GM18499 (cell line): ENCODE measurements around the gene MIEF1.
"Not testable (repeated sequence)": the region's sequence is repeated elsewhere in the genome, so short reads cannot be mapped to it uniquely, and the experiment has no call there.

Experiments used
- ATAC-seq: cut with Tn5 transposase; IDR thresholded peaks from one replicate; pipeline ENCODE4 v1.9.1; 2021; ENCODE audit warnings: moderate number of reproducible peaks; ENCODE audit not compliant: insufficient read depth, unreplicated experiment

MIEF1 gene

GRCh38 chr22:39511226-39511625, 9.1 kb downstream of the MIEF1 start:
- no peak for ATAC-seq

DNA sequence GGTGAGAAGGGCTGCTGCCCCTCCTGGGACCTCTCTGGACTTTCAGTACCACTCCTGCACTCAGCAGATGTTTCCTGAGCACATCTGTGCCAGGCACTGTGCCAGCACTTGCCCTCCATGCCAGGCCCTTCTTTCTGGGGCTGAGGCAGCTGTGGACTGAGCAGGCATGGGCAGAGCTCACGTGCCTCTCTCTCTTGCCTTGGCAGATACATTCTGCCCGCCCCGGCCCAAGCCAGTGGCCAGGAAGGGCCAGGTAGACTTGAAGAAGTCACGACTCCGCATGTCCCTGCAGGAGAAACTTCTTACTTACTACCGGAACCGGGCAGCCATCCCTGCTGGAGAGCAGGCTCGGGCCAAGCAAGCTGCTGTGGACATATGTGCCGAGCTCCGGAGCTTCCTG, 9.9 kb downstream of the MIEF1 start:
- ATAC-seq, result no peak

DNA sequence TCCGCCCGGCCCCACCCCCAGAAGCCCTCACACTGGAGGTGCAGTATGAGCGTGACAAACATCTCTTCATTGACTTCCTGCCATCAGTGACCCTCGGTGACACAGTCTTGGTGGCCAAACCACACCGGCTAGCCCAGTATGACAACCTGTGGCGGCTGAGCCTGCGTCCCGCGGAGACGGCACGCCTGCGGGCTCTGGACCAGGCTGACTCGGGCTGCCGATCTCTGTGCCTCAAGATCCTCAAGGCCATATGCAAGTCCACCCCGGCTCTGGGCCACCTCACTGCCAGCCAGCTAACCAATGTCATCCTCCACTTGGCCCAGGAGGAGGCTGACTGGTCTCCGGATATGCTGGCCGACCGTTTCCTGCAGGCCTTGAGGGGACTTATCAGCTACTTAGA, 11.7 kb downstream of the MIEF1 start:
- no peak for ATAC-seq

DNA sequence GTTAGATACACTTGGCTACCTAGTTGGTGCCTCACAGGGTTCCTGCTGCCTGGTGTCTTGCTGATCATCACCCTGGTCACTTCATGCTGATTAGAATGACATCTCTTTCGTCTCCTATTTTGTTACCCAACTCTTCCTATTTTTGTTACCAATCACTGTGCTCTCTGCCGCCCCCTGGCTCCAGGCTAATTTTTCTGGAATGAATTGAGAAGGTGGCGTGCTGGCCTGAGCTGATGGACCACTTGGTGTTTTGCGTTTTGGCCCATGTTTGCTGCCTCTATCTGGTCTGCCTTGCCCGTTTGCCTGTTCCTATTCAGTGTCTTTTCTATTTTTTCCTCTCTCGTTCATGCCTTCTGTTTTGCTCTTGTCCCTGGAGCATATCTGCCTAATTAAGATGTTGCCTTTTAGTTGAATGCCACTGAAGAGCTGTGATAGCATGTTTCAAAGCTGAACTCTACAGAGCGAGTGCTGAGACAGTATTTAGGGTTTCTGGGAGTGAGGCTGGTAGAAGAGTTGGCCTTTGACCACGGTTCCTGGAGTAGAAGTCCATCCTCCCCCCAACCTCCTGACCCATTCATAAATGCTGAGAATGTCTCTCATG, 12.4 kb downstream of the MIEF1 start:
- ATAC-seq, result no peak

- ATAC-seq, result no peak
These were observed 13.4 kb downstream of the MIEF1 start for GRCh38 chr22:39515266-39516050.

DNA sequence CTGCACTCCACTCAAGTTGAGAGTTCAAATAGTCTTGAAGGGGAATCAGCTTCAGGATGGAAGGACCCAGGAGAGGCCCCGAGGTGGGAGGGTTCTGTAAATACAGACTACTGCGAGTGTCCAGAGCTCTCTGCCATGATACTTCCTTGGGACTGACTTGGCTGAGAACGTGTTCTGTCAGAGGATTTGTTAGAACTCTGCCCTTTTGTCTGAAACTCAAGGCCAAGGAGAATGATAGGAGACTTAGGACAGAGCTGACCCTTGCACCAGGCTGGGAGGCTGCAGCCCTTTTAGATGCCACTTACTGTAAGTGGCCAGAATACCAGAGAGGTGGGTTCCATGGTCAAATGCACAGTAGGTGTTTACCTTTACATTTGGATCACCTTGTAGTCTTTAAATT, 15.4 kb downstream of the MIEF1 start:
- no peak for ATAC-seq

DNA sequence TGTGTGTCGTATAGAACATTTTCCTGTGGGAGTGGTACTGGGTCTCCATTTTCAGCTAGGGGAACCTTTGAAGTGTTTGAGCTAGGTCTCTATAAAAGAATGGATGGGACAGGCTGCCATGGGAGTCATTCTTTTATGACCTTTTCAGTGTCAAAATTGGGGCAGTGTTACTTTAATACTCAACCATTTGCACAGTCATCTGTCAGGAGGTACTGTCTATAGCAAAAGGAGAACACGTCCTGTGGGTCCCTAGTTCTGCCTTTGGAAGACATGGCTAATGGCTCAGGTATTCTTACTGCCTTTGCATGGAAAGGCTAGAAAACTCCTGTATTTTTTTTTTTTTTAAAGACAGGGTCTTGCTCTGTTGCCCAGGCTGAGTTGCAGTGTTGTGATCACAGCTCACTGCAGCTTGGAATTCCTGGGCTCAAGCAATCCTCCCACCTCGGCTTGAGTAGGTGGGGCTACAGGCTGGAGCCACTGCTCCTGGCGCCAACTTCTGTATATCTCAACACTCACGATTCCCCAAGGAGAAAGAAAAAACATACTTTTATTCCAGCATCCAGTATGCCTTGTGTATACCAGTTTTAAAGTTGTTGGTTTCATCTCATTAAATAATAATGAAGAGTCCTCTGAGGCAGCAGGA, 16.2 kb downstream of the MIEF1 start:
- no peak for ATAC-seq

DNA sequence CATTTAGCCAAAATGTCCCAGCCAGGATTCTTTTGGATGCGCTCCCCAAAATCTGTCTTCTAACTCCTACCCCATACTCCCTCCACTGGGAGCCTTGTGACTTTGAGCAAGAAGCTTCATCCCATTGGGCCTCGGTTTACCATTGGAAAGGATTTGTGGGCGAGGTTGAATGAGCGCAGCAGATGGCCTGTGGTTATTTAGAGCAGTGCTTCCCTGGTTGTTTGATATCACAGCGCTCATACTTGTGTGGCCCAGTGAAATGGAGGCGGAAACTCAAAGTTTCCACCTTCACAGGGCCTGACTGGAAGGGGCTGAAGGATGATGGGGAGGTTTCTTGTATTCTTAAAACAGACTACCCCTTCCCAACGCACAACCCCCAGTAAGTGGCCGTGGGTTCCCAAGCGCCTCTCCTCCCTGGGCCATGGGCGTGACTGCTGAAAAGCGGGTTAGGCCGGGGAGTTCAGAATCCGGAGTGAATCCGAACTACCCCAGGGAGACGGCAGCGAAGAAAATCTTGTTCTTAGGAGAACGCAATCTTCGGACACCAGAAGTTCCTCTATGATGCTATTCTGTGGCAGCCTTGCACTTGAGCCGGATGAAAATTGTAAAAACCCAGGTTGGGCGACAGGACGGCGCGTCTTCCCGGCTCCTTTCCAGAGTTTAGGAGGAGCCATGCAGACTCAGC, 17.0 kb downstream of the MIEF1 start:
- no peak for ATAC-seq

DNA sequence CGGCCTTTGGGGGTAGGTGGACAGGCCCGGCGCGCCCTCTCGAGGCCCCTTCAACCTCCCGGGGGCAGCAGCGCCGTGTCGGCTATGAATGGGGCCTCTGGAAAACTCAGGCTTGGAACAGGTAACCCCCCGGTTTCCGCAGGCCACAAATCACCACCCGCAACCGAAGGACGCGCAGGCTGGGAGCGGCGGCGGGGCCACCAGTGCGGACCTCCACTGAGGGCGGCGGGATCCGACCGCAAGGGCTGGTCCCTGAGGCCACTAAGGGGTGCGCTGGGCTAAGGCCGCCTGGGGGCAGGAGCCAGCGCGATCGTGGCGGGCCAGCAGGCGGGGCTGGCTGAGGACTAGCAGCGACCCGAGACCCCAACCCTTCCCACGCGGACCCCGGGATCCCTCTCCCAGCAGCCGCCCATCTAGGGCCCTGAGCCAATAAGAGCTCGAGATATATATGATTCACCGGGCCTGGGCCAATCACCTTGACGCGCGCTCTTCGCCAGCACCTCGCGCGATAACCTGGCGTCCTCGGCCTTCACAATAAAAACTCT, 17.7 kb downstream of the MIEF1 start:
- peak; percentile 47 for ATAC-seq

GRCh38 chr22:39520226-39521105, 18.4 kb downstream of the MIEF1 start, which contains the start of gene ATF4:
TSS of gene ATF4 (plus strand) at chr22:39520562. CDS start at chr22:39521446, 884 bp downstream.
- ATAC-seq, result peak; percentile 27

DNA sequence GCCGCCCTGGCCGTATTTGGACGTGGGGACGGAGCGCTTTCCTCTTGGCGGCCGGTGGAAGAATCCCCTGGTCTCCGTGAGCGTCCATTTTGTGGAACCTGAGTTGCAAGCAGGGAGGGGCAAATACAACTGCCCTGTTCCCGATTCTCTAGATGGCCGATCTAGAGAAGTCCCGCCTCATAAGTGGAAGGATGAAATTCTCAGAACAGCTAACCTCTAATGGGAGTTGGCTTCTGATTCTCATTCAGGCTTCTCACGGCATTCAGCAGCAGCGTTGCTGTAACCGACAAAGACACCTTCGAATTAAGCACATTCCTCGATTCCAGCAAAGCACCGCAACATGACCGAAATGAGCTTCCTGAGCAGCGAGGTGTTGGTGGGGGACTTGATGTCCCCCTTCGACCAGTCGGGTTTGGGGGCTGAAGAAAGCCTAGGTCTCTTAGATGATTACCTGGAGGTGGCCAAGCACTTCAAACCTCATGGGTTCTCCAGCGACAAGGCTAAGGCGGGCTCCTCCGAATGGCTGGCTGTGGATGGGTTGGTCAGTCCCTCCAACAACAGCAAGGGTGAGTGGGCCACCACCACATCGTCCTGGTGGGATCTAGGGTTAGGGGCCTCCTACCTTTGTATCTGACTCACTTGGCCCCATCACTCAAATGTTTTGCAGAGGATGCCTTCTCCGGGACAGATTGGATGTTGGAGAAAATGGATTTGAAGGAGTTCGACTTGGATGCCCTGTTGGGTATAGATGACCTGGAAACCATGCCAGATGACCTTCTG, 19.2 kb downstream of the MIEF1 start:
- not testable (repeated sequence) for ATAC-seq

DNA sequence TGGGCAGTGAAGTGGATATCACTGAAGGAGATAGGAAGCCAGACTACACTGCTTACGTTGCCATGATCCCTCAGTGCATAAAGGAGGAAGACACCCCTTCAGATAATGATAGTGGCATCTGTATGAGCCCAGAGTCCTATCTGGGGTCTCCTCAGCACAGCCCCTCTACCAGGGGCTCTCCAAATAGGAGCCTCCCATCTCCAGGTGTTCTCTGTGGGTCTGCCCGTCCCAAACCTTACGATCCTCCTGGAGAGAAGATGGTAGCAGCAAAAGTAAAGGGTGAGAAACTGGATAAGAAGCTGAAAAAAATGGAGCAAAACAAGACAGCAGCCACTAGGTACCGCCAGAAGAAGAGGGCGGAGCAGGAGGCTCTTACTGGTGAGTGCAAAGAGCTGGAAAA, 20.0 kb downstream of the MIEF1 start:
- ATAC-seq, result not testable (repeated sequence)

DNA sequence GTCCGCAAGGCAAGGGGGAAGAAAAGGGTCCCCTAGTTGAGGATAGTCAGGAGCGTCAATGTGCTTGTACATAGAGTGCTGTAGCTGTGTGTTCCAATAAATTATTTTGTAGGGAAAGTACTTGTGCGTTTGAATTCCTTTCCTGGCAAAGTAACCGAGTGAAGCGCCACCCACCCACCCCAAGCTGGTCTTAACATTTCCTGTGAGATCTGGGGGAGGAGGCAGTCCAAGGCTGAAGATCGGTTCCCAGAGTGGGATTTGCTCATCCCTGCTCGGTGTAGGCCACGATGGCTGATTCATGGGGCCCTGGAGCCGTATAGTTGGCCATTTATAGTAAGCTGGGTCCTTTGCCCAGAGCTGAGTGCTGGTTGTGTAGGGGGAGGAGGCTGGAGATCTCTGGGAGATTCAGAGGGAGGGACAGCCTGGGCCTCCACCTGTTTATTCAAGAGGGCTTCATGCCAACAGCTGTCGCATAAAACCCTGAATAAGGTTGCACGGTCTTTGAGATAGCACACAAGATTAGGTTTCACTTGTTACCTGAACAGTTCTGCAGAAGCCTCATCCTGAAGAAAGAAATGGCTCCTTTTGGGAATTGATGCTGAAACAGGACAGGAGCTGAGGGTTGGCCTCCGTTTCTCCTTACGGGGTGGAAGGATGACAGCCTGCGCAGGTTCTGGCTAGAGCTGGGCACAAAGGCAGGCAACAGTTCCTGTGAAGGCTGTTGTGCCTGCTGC, 20.6 kb downstream of the MIEF1 start:
- ATAC-seq, result no peak

GRCh38 chr22:39524089-39524752, 22.1 kb downstream of the MIEF1 start:
- no peak for ATAC-seq

DNA sequence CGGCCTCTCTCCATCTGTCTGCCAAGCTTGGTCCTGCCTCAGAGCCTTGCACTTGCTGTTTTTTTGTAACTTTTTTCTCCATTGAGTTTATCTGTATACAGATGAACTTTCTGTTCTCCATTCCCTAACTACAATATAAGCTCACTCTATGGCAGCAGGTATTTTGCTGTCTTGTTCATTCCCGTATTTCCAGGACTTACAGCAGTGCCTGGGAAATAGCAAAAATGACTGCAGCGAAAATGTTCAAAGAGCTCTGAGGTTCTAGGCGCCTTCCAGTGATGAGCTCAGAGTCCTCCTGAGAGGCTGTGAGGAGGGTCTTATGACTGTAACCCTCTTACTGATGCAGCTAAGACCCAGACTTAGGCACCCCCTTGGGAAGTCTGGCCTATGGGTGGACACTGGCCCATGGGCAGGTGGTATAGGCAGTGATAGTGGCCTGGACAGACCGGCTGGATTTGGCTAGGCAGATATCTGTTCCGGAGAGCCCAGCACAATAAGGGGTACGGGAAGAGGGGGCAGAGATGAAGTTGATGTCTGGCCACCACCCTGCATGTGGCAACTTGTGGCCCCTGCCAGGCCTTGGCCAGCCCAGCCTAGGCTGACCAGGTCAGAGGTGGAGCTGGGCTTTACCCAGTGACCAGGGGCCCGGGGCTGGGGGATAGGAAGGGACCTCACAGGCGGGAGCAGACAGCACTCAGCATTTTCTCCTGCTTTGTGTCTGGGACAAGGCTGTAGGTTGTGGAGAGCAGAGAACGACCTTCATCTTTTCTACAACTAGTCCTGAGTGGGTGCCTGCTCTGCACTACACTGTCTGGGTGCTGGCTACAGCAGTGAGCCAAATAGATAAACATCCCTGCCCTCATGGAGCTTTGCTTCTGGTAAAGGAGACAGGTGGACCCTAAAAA, 22.9 kb downstream of the MIEF1 start:
- ATAC-seq, result no peak

GRCh38 chr22:39525658-39525975, 23.5 kb downstream of the MIEF1 start:
- ATAC-seq, result no peak

DNA sequence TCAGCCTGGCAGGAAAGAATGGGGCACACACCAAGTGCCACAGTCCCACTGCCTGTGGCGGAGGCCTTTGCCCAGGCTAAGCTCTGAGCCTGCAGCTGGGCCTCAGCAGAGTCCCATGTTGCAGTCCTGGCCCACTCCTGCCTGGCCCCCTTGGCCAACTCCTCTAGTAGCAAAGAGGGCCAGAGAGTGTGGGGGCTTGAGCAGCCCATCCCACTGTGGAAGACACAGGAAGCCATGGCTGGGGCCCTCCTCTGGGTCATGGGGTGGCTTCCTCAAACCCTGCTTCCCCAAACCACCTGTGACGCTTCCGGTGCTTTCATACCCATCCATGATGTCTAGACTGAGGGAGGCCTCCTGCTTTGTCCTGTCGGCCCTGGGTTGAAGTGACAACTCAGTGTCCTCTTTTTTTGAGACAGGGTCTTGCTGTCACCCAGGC, 24.7 kb downstream of the MIEF1 start:
- ATAC-seq, result no peak
